Cardiac fibroblast (primary cell): ENCODE results near the gene CLEC3B.

Experiments
- DNase-seq, 2 donors: peaks; one replicate each; pipeline versions ENCODE4 v3.0.0 to v3.0.0-alpha.2; 2010; ENCODE audit warnings: low read depth in 2 of 2
- H3K4me3 ChIP-seq, 2 donors: replicated peaks in 1 of 2; 1 replicate in 1 of 2; 2 replicates in 1 of 2; pipeline ENCODE4 v1.5.1; 2011; ENCODE audit warnings: low read depth in 2 of 2, low read length in 2 of 2, mild to moderate bottlenecking in 2 of 2, moderate library complexity in 1 of 2
- TF ChIP-seq, protein P1 (sequence below): IDR thresholded peaks from one replicate; pipeline ENCODE4 v1.5.1; 2011; ENCODE audit warnings: low read depth, mild to moderate bottlenecking, low read length, inconsistent platforms

Gene CLEC3B

DNA sequence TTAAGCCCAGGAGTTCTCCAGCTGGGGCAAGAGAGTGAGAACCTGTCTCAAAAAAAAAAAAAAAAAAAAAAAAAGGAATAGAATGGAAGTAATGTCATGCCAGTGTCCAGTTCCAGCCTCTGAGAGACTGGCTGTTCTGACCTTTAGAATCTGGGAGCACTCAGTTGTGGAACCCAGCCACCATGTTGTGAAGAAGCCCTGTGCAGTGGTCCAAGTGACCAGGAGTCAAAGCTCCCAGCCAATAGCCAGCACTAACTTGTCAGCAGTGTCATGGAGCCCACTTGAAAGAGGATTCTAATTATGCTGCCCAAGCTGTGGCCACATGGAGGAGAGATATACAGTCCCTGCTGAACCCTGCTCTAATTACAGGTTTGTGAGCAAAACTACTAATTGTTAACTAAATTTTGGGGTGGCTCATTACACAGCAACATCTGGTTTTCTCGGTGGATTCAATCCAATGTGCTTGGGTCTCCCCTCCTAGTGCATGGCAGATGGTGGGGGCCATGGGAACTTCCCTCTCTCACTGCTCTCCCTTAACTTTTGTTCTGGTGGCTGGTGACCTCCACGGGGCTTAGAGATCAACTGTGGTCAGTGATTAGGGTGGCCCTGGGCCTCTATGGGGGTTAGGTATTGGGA is 55.5 kb downstream of the CLEC3B start:
- no peak for DNase-seq
- TF ChIP-seq, protein P1, sequence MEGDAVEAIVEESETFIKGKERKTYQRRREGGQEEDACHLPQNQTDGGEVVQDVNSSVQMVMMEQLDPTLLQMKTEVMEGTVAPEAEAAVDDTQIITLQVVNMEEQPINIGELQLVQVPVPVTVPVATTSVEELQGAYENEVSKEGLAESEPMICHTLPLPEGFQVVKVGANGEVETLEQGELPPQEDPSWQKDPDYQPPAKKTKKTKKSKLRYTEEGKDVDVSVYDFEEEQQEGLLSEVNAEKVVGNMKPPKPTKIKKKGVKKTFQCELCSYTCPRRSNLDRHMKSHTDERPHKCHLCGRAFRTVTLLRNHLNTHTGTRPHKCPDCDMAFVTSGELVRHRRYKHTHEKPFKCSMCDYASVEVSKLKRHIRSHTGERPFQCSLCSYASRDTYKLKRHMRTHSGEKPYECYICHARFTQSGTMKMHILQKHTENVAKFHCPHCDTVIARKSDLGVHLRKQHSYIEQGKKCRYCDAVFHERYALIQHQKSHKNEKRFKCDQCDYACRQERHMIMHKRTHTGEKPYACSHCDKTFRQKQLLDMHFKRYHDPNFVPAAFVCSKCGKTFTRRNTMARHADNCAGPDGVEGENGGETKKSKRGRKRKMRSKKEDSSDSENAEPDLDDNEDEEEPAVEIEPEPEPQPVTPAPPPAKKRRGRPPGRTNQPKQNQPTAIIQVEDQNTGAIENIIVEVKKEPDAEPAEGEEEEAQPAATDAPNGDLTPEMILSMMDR, result no peak
- no peak overlapping the region for H3K4me3 ChIP-seq

DNA sequence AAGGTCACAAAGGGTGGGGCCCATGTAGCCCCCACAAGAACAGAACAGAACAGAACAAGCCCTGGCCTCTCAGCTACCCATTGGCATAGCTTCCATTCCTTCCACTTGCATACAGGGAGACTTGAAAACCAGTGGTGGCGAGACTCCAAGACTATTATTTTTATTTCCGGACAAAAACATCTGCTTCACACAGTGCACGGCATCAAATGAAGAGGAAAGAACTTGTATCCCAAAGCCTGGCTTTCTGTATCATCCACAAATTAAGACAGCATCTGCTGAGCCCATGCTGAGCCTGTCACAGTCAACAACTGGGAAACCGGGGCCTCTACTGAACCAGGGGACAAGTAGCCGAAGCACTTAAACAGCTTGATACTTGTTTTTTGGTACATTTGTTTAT is 56.0 kb downstream of the CLEC3B start:
- no peak overlapping the region for H3K4me3 ChIP-seq
- TF ChIP-seq, protein P1, result no peak
- DNase-seq, result peak; percentile 57 to 64

DNA sequence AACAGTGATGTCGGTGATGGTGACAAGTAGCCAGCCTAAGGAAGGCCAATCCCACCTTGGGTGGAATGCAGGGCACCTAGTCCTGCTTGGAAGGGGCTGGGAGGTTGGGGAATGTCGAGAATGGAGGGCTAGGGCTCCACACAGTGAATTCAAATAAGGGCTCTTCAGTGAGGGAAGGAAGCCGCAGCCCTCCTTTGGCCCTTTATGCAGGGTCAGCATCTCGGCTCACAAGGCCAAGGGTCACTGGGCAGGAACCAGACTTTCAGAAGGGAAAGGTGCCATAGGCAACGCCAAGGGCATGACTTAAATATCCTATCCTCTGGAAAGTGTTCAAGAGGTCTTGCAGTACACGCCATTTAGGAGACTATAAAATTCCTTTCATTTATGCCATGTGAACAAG is 56.9 kb downstream of the CLEC3B start:
- H3K4me3 ChIP-seq, result no peak overlapping the region
- TF ChIP-seq, protein P1, result no peak
- DNase-seq, result no peak

DNA sequence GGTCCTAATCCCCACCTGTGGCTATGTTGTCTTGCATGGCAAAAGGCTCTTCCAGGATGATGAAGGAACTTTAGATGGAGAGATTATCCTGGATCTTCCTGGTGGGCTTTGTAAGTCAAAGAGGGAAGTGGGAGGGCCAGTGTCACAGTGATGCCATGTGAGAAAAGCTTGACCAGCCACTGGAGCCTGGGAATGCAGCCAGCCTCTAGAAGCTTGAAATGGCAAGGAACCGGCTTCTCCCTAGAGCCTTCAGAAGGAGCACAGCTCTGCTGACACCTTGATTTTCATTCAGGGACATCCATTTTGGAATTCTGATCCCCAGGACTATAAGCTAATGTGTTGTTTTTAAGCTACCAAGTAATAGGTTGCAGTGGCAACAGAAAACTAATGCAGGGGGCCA is 58.3 kb downstream of the CLEC3B start:
- TF ChIP-seq, protein P1, result no peak
- H3K4me3 ChIP-seq, result no peak overlapping the region
- no peak for DNase-seq

DNA sequence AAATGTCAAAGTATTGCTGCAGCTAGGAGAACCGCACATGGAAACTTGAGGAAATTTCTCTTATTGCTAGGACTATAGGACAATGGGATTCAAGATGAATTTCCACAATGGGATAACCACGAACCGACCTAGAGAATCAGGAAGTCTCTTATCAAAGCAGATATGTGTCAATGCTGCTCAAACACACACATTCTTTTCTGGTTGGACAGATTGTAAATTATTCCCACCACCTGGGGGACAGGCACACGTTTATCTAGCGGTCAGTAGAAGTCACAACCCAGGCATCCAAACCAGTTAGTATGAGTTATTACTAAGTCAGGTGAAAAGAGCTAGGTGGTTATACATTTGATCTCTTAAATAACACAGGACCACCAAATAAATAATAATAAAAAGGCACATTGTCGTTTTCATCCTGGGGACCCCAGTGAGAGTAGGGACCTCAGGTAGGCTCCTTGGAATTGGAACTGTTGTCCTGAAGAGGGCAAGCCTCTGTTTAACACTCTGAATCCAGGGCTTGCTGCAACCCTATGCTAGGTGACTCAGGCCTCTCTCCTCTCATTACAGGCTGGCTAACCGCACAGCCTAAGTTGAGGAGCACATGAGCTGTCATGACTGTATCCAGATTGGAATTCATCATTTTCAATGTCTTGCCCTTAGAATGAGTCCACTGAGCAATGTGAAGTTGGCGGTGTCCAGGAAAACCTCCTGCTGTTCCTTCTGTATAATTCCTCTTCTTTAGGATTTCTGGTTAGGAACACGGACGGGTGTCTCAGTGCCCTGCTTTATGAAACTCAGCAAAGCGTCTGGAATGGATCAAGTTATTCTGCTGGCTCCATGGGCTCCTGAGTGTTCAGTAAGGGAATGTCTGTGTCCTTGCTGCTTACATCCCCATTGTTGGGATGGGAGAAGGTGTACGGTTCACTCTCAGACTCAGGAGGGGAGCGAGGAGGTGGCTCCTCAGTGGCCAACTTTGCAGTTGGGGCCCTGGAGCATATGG is 59.0 kb downstream of the CLEC3B start:
- no peak overlapping the region for H3K4me3 ChIP-seq
- peak; percentile 74 to 92 for DNase-seq
- TF ChIP-seq, protein P1, result no peak
